AG04450 (cell line): ENCODE results near the gene ZFR2. TPM values are rescaled to one million over a fixed set of nuclear protein-coding genes. Genes with fewer than 3 reads are reported as not detected.

ENCODE experiments used
- CTCF ChIA-PET: fragments of 300-600, 350-600 bp; formaldehyde crosslinking; extraction: SDS; loops from one replicate; lab custom pipeline; 2022; ENCODE audit warnings: antibody characterized with exemption, inconsistent platforms; lab: Charles Lee
- POLR2A ChIA-PET: fragments of 350-600 bp; formaldehyde crosslinking; extraction: SDS; loops from one replicate; lab custom pipeline; 2021; ENCODE audit warnings: antibody characterized with exemption, inconsistent platforms; lab: Yijun Ruan, JAX
- DNase-seq: peaks from one replicate; pipeline ENCODE4 v3.0.0-alpha.2; 2011; ENCODE audit warnings: low read depth, low spot score
- H3K27ac ChIP-seq: one replicate; pipeline ENCODE4 v1.5.1; 2012; ENCODE audit warnings: low read depth, low read length, control low read depth
- H3K27me3 ChIP-seq: one replicate; pipeline ENCODE4 v1.6.0; 2012; ENCODE audit warnings: low read length; ENCODE audit not compliant: control insufficient read depth, insufficient read depth
- H3K4me3 ChIP-seq: 2 replicates; pipeline ENCODE4 v1.5.1; 2011; ENCODE audit warnings: mild to moderate bottlenecking, low read depth, low read length, control low read depth
- H3K9me3 ChIP-seq: 2 replicates; pipeline ENCODE4 v1.5.1; 2012; ENCODE audit warnings: low read length; ENCODE audit not compliant: control insufficient read depth, insufficient read depth
- polyA plus RNA-seq: library from polyadenylated mRNA; depleted of rRNA; stranded (reverse); fragments of >200 nt; gene quantifications from 2 replicates; pipeline ENCODE4 v1.2.3, GENCODE V29; 2011
- TF ChIP-seq, protein P1 (sequence below): IDR thresholded peaks from 2 replicates; pipeline ENCODE4 v1.5.1; 2011; ENCODE audit warnings: low read depth, low read length, control low read depth, inconsistent platforms

ZFR2 gene
- polyA plus RNA-seq, 1 experiment: not detected

DNA sequence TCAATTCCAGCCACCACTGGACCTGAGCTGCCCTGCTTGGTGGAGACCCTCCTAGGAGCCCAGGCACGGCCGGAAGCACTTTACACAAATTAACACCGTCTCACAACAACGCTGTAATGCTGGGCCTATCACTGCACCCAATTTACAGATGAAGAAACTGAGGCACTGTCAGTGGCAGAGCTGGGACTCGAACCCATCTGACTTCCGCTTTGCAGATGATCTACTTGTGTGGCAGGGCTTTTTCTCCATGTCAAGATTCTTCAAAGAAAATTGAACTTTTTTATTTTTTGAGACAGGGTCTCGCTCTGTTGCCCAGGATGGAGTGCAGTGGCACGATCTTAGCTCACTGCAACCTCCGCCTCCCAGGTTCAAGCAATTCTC is 33.8 kb downstream of the ZFR2 start:
- Histone ChIP-seq H3K27ac (no peak overlapping the region), H3K9me3 (peaks cover 17% of the 10 kb centered on the region), H3K4me3 (no peak overlapping the region), H3K27me3 (peaks cover 11% of the 10 kb centered on the region)
- DNase-seq: no peak
- TF ChIP-seq, protein P1, sequence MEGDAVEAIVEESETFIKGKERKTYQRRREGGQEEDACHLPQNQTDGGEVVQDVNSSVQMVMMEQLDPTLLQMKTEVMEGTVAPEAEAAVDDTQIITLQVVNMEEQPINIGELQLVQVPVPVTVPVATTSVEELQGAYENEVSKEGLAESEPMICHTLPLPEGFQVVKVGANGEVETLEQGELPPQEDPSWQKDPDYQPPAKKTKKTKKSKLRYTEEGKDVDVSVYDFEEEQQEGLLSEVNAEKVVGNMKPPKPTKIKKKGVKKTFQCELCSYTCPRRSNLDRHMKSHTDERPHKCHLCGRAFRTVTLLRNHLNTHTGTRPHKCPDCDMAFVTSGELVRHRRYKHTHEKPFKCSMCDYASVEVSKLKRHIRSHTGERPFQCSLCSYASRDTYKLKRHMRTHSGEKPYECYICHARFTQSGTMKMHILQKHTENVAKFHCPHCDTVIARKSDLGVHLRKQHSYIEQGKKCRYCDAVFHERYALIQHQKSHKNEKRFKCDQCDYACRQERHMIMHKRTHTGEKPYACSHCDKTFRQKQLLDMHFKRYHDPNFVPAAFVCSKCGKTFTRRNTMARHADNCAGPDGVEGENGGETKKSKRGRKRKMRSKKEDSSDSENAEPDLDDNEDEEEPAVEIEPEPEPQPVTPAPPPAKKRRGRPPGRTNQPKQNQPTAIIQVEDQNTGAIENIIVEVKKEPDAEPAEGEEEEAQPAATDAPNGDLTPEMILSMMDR: no peak
- ChIA-PET CTCF (no interaction called here), POLR2A (no interaction called here)

DNA sequence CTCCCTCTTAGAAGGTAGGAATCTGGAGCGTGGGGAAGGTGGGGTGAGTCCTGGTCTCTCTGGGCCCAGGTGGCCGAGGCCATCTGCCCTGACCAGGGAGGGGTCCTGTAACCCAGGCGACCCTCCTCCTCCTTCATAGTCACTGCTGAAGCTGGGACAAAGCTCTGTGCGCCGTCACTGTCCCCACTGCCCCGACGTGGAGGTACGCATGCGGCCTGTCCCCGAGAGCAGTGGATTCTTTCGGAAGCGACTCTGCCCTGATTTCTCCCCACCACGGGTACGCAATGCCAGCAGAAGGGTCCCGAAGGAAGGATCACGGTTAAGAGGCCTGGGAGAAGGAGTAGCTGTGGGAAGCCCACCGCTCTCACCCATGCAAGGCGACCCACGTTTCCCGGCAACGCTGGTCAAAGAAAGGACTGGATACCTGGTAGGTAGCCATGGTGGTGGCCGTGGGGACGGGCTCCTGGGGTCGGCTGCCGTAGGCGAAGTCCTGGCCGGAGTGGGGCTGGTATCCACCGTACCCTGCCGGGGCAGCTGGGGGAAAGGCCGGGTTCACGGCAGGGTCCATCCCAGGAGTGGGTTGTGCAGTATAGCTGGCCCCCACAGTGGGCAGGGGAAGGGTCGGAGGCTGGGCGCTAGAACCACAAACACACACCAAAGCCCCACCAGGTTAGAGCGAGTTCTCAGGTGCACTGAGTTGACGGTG is 34.3 kb downstream of the ZFR2 start:
- CTCF ChIA-PET: no interaction called here
- H3K27ac ChIP-seq: no peak overlapping the region
- no peak for DNase-seq
- POLR2A ChIA-PET: no interaction called here
- TF ChIP-seq, protein P1: no peak
- H3K4me3 ChIP-seq: no peak overlapping the region
- H3K27me3 ChIP-seq: peaks cover 8% of the 10 kb centered on the region
- peaks cover 17% of the 10 kb centered on the region for H3K9me3 ChIP-seq

DNA sequence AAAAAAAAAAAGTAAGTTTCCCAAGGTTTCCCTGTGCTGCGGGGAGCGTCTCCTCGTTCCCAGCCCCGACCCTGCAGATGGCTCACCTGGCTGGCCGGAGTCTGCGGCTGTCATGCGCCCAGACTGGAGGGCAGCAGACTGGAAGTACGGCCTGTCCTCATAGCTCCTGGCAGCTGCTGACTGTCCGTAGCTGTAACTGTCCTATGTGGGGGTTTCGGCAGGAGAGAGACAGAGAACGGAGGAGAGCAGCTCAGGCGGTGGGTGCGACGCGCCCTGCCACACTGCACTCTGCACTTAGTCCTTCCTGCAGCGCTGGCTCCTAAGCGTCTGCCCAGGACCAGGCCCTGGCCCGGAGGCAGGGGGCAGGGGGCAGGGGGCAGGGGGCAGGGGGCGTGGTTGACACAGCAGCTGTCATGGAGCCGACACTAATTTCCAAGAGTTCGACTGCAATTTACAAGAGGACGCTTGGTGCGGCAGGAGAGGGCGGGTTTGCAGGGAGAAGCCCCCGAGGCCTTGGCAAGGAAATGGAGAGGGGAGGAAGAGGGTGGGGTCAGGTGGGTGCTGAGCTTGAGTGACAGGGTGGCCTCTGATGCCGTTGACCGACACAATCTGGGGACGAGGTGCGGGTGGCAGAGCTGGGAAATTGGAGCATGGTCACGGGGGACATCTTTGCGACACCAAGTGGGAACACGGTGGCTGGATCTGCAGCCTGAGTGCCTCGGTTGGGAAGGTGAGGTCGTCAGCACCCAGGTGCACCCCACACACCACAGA is 35.1 kb downstream of the ZFR2 start:
- peaks cover 17% of the 10 kb centered on the region for H3K9me3 ChIP-seq
- TF ChIP-seq, protein P1: no peak
- POLR2A ChIA-PET: no interaction called here

DNA sequence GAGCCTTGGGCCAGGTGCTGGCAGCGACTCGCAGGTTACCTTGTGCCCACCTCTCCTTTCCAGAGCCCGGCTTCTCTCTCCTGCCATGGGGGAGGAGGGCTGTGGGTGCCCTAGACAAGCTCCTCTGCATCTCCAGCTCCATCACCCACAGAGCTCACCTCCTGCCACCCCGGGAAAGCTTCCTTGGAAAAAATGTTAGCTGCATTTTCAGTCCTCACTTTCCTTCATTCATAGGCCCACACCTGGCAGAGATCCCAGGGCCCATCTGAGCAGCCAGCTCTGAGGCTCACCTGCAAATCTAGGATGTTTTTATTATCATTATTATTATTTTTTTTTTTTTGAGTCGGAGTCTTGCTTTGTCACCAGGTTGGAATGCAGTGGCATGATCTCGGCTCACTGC is 36.8 kb downstream of the ZFR2 start:
- Histone ChIP-seq H3K27ac (no peak overlapping the region), H3K9me3 (peaks cover 8% of the 10 kb centered on the region), H3K27me3 (peaks cover 10% of the 10 kb centered on the region), H3K4me3 (no peak overlapping the region)
- CTCF ChIA-PET: interaction anchor here (0.8 kb wide), 1 partner anchor 156 kb away, joined by 4 read pairs; no protein-coding TSS in a partner anchor
- DNase-seq: no peak
- POLR2A ChIA-PET: no interaction called here
- TF ChIP-seq, protein P1: no peak

More for the DNA sequence above, 35.1 kb downstream of the ZFR2 start:
- Histone ChIP-seq H3K27ac (no peak overlapping the region), H3K27me3 (peaks cover 8% of the 10 kb centered on the region), H3K4me3 (no peak overlapping the region)
- CTCF ChIA-PET: no interaction called here
- DNase-seq: no peak

DNA sequence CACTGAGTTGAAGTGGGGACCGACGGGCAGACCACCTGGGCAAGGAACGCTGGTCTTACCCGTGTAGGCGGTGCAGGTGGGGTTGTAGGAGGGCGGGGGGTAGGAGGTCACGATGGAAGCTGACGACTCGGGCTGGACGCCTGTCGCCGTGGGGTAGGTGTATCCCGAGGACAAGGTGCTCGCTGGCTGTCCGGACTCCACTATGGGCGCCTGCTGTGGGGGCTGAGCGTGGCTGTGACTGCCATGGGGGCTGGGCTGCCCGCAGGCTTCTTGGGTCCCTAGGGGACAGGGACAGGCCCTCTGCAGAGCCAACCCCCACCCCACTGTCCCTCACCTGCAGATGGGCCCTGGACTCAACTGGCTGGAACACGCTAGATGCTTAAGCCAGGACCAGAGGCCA is 37.2 kb downstream of the ZFR2 start:
- Histone ChIP-seq H3K27me3 (peaks cover 10% of the 10 kb centered on the region), H3K4me3 (no peak overlapping the region), H3K27ac (no peak overlapping the region), H3K9me3 (peaks cover 8% of the 10 kb centered on the region; the same call in 1 of the 2 replicates)
- DNase-seq: no peak
- CTCF ChIA-PET: interaction anchor here (0.8 kb wide), 1 partner anchor 156 kb away, joined by 4 read pairs; no protein-coding TSS in a partner anchor
- TF ChIP-seq, protein P1: no peak
- POLR2A ChIA-PET: no interaction called here
